Osteoblast (primary cell): Measurements from ENCODE around the gene DOCK11. TPM values are rescaled to one million over a fixed set of nuclear protein-coding genes. Genes with fewer than 3 reads are reported as not detected.
"Not testable (repeated sequence)": the region's sequence is repeated elsewhere in the genome, so short reads cannot be mapped to it uniquely, and the experiment has no call there.

Experiments
- DNase-seq: peaks from one replicate; pipeline ENCODE4 v3.0.0; 2011; ENCODE audit warnings: low spot score, mixed read lengths; ENCODE audit not compliant: insufficient read length; ENCODE audit errors: missing footprints
- H2AFZ ChIP-seq: 2 replicates; pipeline ENCODE4 v1.6.0; 2011; ENCODE audit warnings: mild to moderate bottlenecking, low read length
- H3K27ac ChIP-seq: 2 replicates; pipeline ENCODE4 v1.5.1; 2011; ENCODE audit warnings: mild to moderate bottlenecking, low read depth, low read length, moderate library complexity
- H3K27me3 ChIP-seq: 2 replicates; pipeline ENCODE4 v1.6.0; 2012; ENCODE audit warnings: mild to moderate bottlenecking, control low read depth, inconsistent platforms, low read length, moderate library complexity; ENCODE audit not compliant: insufficient read depth
- H3K36me3 ChIP-seq: 2 replicates; pipeline ENCODE4 v1.5.1; 2011; ENCODE audit warnings: mild to moderate bottlenecking, low read length, control low read depth, moderate library complexity; ENCODE audit not compliant: insufficient read depth
- H3K4me1 ChIP-seq: 2 replicates; pipeline ENCODE4 v1.5.1; 2011; ENCODE audit warnings: mild to moderate bottlenecking, low read length, control low read depth, moderate library complexity; ENCODE audit not compliant: insufficient read depth
- H3K4me2 ChIP-seq: 2 replicates; pipeline ENCODE4 v1.6.0; 2011; ENCODE audit warnings: mild to moderate bottlenecking, low read length; ENCODE audit not compliant: insufficient read depth
- H3K4me3 ChIP-seq: fragments of 200-600 bp; sonication (generic); 3 replicates; pipeline ENCODE4 v1.5.1; 2012; ENCODE audit warnings: mild to moderate bottlenecking, low read length, inconsistent platforms; ENCODE audit not compliant: insufficient read depth
- H3K79me2 ChIP-seq: 2 replicates; pipeline ENCODE4 v1.6.0; 2012; ENCODE audit warnings: mild to moderate bottlenecking, low read length, control low read depth, inconsistent platforms; ENCODE audit not compliant: insufficient read depth
- H3K9me3 ChIP-seq: 2 replicates; pipeline ENCODE4 v1.5.1; 2011; ENCODE audit warnings: low read depth, low read length, control low read depth
- H4K20me1 ChIP-seq: 2 replicates; pipeline ENCODE4 v1.6.0; 2012; ENCODE audit warnings: mild to moderate bottlenecking, low read length, control low read depth; ENCODE audit not compliant: insufficient read depth
- CTCF ChIP-seq: IDR thresholded peaks from 2 replicates; pipeline ENCODE4 v1.5.1; 2011; ENCODE audit warnings: mild to moderate bottlenecking, low read depth, low read length, moderate library complexity; ENCODE audit errors: extremely low read depth
- total RNA-seq: library from RNA; depleted of rRNA; stranded (reverse); fragments of >200 nt; gene quantifications from 2 replicates; pipeline ENCODE4 v1.2.3, GENCODE V29; 2012

The DOCK11 gene
- total RNA-seq, 1 donor: 26.4 TPM

DNA sequence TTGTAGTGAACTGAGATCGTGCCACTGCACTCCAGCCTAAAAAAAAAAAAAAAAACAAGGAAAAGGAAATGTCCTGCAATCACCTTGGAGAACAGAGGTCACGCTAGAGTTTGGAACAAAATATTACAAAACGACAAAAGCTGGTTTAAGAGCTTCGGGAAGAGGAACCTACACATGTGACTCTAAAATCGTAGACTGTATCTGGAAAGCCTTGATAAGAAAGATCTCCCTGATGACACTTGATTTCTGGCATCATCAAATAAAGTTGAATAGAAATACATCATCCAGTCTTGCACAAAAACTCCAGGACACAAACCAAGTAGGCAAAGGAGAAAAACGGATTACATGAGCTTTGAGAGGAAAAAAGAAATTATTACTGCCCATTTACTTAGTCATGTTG is 31.1 kb upstream of the DOCK11 start:
- no peak for DNase-seq
- no peak for TF ChIP-seq CTCF
- Histone ChIP-seq H3K27me3 (no peaks in the 10 kb centered on the region), H3K36me3 (no peaks in the 10 kb centered on the region), H2AFZ (no peak overlapping the region), H4K20me1 (no peaks in the 10 kb centered on the region), H3K4me1 (no peaks in the 10 kb centered on the region), H3K9me3 (no peaks in the 10 kb centered on the region), H3K4me2 (no peak overlapping the region), H3K4me3 (no peak overlapping the region), H3K27ac (no peak overlapping the region), H3K79me2 (no peaks in the 10 kb centered on the region)

DNA sequence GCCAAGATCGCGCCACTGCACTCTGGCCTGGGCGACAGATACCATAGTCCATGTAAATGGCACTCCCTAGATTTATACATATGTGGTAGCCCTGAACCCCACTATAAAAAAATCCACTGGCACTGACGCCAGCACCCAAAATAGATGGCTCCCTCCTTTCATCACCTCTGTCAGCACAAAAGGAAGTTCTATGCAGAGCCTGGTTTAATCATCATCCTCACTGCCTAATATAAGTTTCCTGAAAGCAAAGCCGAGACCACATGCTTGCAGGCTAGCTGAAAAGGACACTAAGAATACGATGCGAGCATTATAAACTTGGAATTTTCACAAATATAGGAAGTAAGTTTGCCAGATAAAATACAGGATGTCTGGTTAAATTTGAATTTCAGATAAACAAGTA is 27.5 kb upstream of the DOCK11 start:
- Histone ChIP-seq H3K4me3 (no peak overlapping the region), H4K20me1 (no peaks in the 10 kb centered on the region), H3K79me2 (no peaks in the 10 kb centered on the region), H3K4me2 (no peak overlapping the region), H3K36me3 (no peaks in the 10 kb centered on the region), H3K27me3 (no peaks in the 10 kb centered on the region), H3K27ac (no peak overlapping the region), H3K9me3 (no peaks in the 10 kb centered on the region), H3K4me1 (no peaks in the 10 kb centered on the region), H2AFZ (no peak overlapping the region)
- no peak for TF ChIP-seq CTCF
- DNase-seq: no peak

DNA sequence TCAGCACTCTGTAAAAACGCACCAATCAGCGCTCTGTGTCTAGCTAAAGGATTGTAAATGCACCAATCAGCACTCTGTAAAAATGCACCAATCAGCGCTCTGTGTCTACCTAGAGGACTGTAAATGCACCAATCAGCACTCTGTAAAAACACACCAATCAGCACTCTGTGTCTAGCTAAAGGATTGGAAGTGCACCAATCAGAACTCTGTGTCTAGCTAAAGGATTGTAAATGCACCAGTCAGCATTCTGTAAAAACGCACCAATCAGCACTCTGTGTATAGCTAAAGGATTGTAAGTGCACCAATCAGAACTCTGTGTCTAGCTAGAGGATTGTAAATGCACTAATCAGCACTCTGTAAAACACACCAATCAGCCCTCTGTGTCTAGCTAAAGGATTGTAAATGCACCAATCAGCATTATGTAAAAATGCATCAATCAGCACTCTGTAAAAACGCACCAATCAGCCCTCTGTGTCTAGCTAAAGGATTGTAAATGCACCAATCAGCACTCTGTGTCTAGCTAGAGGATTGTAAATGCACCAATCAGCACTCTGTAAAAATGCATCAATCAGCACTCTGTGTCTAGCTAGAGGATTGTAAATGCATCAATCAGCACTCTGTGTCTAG is 24.8 kb upstream of the DOCK11 start:
- H4K20me1 ChIP-seq, H3K4me2 ChIP-seq, H3K27me3 ChIP-seq, H3K9me3 ChIP-seq, H3K4me3 ChIP-seq, H3K27ac ChIP-seq, H3K36me3 ChIP-seq, H3K4me1 ChIP-seq, H3K79me2 ChIP-seq, H2AFZ ChIP-seq, DNase-seq: not testable (repeated sequence)

GRCh38 chrX:118474586-118474985 is 21.0 kb upstream of the DOCK11 start:
- Histone ChIP-seq H3K9me3 (no peaks in the 10 kb centered on the region), H3K4me1 (no peaks in the 10 kb centered on the region), H3K27ac (no peak overlapping the region), H3K4me2 (no peak overlapping the region), H3K36me3 (no peaks in the 10 kb centered on the region), H3K79me2 (no peaks in the 10 kb centered on the region), H2AFZ (no peak overlapping the region), H3K27me3 (no peaks in the 10 kb centered on the region), H3K4me3 (no peak overlapping the region), H4K20me1 (no peaks in the 10 kb centered on the region)
- TF ChIP-seq CTCF: no peak
- DNase-seq: no peak
